Calu3 (cell line): ENCODE results near the gene NDST3. TPM values are rescaled to one million over a fixed set of nuclear protein-coding genes. Genes with fewer than 3 reads are reported as not detected.
A peak's percentile ranks its signal among the peaks of the same experiment; 100 is the strongest.

Source experiments
- BruUV-seq: library from RNA; stranded (reverse); fragments of 400-500 nt; replicated peaks from 2 replicates; lab custom pipeline; 2021; lab: Mats Ljungman, UMichigan
- CTCF ChIA-PET: fragments of 300-600 bp; sonication (Branson Sonifier 250); formaldehyde crosslinking; loops from one replicate; lab custom pipeline; 2022; ENCODE audit warnings: antibody characterized with exemption; lab: Charles Lee
- DNase-seq: peaks from one replicate; pipeline ENCODE4 v3.0.0; 2022
- H3K27ac Mint-ChIP-seq: one replicate; pipeline ENCODE4 v1.8.0; 2022; ENCODE audit warnings: mixed read lengths; ENCODE audit not compliant: unreplicated experiment
- H3K27me3 Mint-ChIP-seq: one replicate; pipeline ENCODE4 v1.8.0; 2022; ENCODE audit warnings: mixed read lengths; ENCODE audit not compliant: unreplicated experiment
- H3K36me3 Mint-ChIP-seq: one replicate; pipeline ENCODE4 v1.8.0; 2022; ENCODE audit warnings: mild to moderate bottlenecking, moderate library complexity, mixed read lengths; ENCODE audit not compliant: insufficient read depth, unreplicated experiment
- H3K4me1 Mint-ChIP-seq: one replicate; pipeline ENCODE4 v1.8.0; 2022; ENCODE audit warnings: mild to moderate bottlenecking, low read depth, mixed read lengths; ENCODE audit not compliant: unreplicated experiment
- H3K4me3 Mint-ChIP-seq: one replicate; pipeline ENCODE4 v1.8.0; 2022; ENCODE audit warnings: mild to moderate bottlenecking, low read depth, moderate library complexity, mixed read lengths; ENCODE audit not compliant: unreplicated experiment
- H3K9me3 Mint-ChIP-seq: one replicate; pipeline ENCODE4 v1.8.0; 2022; ENCODE audit warnings: low read depth, mixed read lengths; ENCODE audit not compliant: unreplicated experiment
- intact Hi-C: fragments of 100-400 bp; cut with micrococcal nuclease; formaldehyde crosslinking; loops from one replicate; pipeline ENCODE4 v1.10.0; 2022; ENCODE audit not compliant: unreplicated experiment
- total RNA-seq: library from RNA; stranded (reverse); gene quantifications from 2 replicates; pipeline ENCODE4 v1.2.3, GENCODE V29; 2022
- TF ChIP-seq, protein P1 (sequence below): fragments of 200-600 bp; IDR thresholded peaks from one replicate; pipeline ENCODE4 v1.8.0; 2022; ENCODE audit warnings: antibody characterized with exemption; ENCODE audit not compliant: unreplicated experiment

Gene NDST3
- total RNA-seq, 1 experiment from 2014 or later = 0.12 TPM

DNA sequence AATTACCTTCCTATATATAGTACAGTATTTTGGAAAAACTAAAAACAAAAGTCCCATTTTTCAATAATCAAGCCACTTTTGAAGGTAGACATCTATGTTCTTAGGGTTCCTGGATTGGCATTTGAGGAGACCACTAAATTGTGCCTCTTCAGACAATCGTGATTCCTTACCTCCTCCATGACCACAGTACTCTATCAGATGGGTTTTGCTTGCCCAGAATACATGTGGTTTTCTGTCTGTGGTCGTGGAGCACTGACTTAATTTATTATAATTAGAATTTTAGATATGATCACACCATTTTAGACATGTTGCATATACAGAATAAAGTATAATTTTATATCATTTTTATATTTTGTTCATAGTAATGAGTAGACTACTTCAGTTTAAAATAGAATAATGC is 67.9 kb downstream of the NDST3 start:
- H3K36me3 Mint-ChIP-seq = no peaks in the 10 kb centered on the region
- DNase-seq = no peak
- intact Hi-C loops = no loop called here
- BruUV-seq = no TSS peak
- no peak overlapping the region for H3K27ac Mint-ChIP-seq
- CTCF ChIA-PET = no interaction called here
- no peaks in the 10 kb centered on the region for H3K9me3 Mint-ChIP-seq
- H3K4me1 Mint-ChIP-seq = no peaks in the 10 kb centered on the region
- TF ChIP-seq, protein P1, sequence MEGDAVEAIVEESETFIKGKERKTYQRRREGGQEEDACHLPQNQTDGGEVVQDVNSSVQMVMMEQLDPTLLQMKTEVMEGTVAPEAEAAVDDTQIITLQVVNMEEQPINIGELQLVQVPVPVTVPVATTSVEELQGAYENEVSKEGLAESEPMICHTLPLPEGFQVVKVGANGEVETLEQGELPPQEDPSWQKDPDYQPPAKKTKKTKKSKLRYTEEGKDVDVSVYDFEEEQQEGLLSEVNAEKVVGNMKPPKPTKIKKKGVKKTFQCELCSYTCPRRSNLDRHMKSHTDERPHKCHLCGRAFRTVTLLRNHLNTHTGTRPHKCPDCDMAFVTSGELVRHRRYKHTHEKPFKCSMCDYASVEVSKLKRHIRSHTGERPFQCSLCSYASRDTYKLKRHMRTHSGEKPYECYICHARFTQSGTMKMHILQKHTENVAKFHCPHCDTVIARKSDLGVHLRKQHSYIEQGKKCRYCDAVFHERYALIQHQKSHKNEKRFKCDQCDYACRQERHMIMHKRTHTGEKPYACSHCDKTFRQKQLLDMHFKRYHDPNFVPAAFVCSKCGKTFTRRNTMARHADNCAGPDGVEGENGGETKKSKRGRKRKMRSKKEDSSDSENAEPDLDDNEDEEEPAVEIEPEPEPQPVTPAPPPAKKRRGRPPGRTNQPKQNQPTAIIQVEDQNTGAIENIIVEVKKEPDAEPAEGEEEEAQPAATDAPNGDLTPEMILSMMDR = no peak
- no peak overlapping the region for H3K4me3 Mint-ChIP-seq
- H3K27me3 Mint-ChIP-seq = no peaks in the 10 kb centered on the region

DNA sequence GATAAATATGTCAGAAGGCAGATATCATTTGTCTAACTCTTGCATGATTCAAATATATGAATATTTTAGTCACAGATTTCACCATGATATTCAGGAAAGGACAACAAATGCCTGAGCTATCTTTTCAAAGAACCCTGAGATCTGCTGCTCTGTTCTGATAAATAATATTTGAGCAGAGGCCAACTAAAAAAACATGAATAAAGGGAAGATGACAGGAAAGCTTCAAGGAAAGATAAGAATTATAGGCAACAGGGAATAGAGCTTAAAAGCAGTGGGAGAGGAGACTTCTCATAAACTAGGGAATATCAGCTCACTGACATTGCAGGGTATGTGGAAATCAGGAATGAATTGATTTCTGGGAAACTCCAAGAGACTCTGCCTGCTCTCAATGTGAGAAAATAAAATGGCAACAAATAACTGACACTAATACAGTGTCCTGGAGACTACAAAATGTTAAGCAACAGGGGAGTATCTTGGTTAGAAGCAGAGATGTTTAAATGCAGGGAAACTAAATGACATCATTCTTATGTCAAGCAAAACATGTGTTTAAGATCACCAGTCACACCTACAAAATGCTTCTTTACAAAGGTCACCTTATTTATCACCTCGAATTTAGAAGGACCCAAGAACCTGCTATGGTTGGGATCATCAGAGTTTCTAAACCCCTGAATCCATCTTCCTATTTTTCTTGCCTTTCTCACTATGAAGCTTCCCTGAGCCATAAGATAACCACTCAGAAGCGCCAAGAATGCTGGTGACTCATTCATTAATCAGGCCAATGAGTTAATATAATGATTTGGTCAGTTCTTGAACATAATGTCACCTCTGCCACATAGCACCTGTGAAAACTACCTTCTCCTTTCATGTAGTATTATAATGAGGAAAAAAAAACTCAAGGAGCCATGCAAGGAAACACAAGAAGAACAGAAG is 78.1 kb downstream of the NDST3 start:
- H3K4me1 Mint-ChIP-seq = peaks cover 21% of the 10 kb centered on the region
- intact Hi-C loops = no loop called here
- no peaks in the 10 kb centered on the region for H3K36me3 Mint-ChIP-seq
- CTCF ChIA-PET = no interaction called here
- no peaks in the 10 kb centered on the region for H3K27me3 Mint-ChIP-seq
- H3K4me3 Mint-ChIP-seq = no peak overlapping the region
- peak overlapping the region; percentile 54 for H3K27ac Mint-ChIP-seq
- no peak for DNase-seq
- TF ChIP-seq, protein P1 = no peak
- peaks cover 2% of the 10 kb centered on the region for H3K9me3 Mint-ChIP-seq
- BruUV-seq = no TSS peak

DNA sequence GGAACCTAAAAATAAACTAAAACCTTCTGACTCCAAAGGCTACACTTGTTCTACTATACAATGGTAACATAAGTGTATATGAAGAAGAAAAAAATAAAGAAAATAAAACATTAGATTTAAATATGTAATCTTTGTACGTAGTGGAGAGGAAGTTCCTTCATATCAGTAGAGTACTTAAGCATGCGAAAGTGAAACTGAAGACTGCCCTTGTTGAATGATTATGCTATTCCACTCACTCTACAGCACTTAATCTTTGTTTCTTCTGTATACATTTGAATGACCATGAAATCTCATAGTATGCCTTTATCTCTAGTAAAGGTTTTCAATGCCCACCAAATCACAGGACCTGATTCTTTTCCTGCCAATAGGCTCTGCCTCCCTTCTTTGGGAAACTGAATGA is 78.9 kb downstream of the NDST3 start:
- no peak for DNase-seq
- CTCF ChIA-PET = no interaction called here
- Mint-ChIP-seq H3K4me1 (peaks cover 21% of the 10 kb centered on the region), H3K27ac (peak overlapping the region; percentile 54), H3K4me3 (peak overlapping the region; percentile 9), H3K9me3 (no peaks in the 10 kb centered on the region), H3K27me3 (no peaks in the 10 kb centered on the region), H3K36me3 (no peaks in the 10 kb centered on the region)
- intact Hi-C loops = no loop called here
- no TSS peak for BruUV-seq
- TF ChIP-seq, protein P1 = no peak

DNA sequence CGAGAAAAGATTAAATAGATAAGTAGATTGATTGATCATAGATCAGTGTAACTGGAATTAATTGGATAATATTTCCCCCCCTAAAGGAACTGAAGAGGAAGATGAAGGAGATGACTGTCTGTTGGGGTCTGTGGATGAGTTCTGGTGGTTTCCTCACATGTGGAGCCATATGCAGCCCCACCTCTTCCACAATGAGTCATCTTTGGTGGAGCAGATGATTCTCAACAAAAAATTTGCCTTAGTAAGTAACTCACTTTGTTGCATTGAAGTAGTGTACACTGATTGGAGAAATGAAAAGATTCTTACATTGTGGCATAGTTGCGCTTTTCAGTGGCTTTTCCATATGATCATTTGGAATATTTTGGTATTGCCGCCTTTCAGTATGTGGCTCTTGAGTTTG is 80.4 kb downstream of the NDST3 start:
- H3K4me1 Mint-ChIP-seq = peaks cover 21% of the 10 kb centered on the region
- CTCF ChIA-PET = no interaction called here
- TF ChIP-seq, protein P1 = no peak
- H3K27ac Mint-ChIP-seq = no peak overlapping the region
- no peak for DNase-seq
- H3K36me3 Mint-ChIP-seq = no peaks in the 10 kb centered on the region
- H3K27me3 Mint-ChIP-seq = no peaks in the 10 kb centered on the region
- intact Hi-C loops = no loop called here
- no peaks in the 10 kb centered on the region for H3K9me3 Mint-ChIP-seq
- no TSS peak for BruUV-seq
- no peak overlapping the region for H3K4me3 Mint-ChIP-seq
